ENCODE data around the gene ARHGAP25.

GRCh38 chr2:68847751-68848150 is 113.1 kb downstream of the ARHGAP25 start:
- no peak for TF ChIP-seq CTCF (conservative IDR thresholded peaks at IDR 0.05; ENCODE audit: low read length)
- TF ChIP-seq EZH2phosphoT487 (IDR thresholded peaks at IDR 0.05; ENCODE audit: borderline replicate concordance, low read depth, low read length): no peak
